ENCODE data around the gene HPCAL4. TPM values are rescaled to one million over a fixed set of nuclear protein-coding genes. Genes with fewer than 3 reads are reported as not detected.
A peak's percentile ranks its signal among the peaks of the same experiment; 100 is the strongest.

HPCAL4 gene
- polyA plus RNA-seq, 5 donors = 0.15 to 0.20 (median 0.16) TPM

- no peak for DNase-seq
Measured at GRCh38 chr1:39704757-39705156, 13.5 kb upstream of the HPCAL4 start.

GRCh38 chr1:39701049-39701439 lies 9.8 kb upstream of the HPCAL4 start:
- peak; percentile 56 to 74 for DNase-seq

GRCh38 chr1:39700348-39700747 lies 9.1 kb upstream of the HPCAL4 start:
- no peak for DNase-seq

GRCh38 chr1:39699419-39699818 lies 8.2 kb upstream of the HPCAL4 start:
- DNase-seq = no peak

- DNase-seq = no peak
Measured at GRCh38 chr1:39698568-39698967, 7.3 kb upstream of the HPCAL4 start.

- DNase-seq = no peak
Measured at GRCh38 chr1:39696448-39696847, 5.2 kb upstream of the HPCAL4 start.

- no peak for DNase-seq
Measured at GRCh38 chr1:39695016-39695415, 3.8 kb upstream of the HPCAL4 start.

GRCh38 chr1:39694026-39694425 lies 2.8 kb upstream of the HPCAL4 start:
- DNase-seq = no peak

GRCh38 chr1:39692152-39693074 lies 1.2 kb upstream of the HPCAL4 start:
- no peak for DNase-seq

- no peak for DNase-seq
Measured at GRCh38 chr1:39690794-39691382, 345 bp downstream of the HPCAL4 start.

GRCh38 chr1:39690225-39690624 lies 1.0 kb downstream of the HPCAL4 start:
- DNase-seq = no peak

GRCh38 chr1:39689635-39690034 lies 1.6 kb downstream of the HPCAL4 start:
- no peak for DNase-seq

- no peak for DNase-seq
Measured at GRCh38 chr1:39689214-39689613, 2.0 kb downstream of the HPCAL4 start.

GRCh38 chr1:39688706-39689105 lies 2.5 kb downstream of the HPCAL4 start:
- no peak for DNase-seq

GRCh38 chr1:39687243-39687642 lies 4.0 kb downstream of the HPCAL4 start:
- DNase-seq = no peak

GRCh38 chr1:39685071-39685470 lies 6.2 kb downstream of the HPCAL4 start:
- no peak for DNase-seq

- no peak for DNase-seq
Measured at GRCh38 chr1:39684313-39684664, 6.9 kb downstream of the HPCAL4 start.

- DNase-seq = no peak
Measured at GRCh38 chr1:39683591-39684312, 7.5 kb downstream of the HPCAL4 start.

GRCh38 chr1:39681999-39682398 lies 9.2 kb downstream of the HPCAL4 start:
- DNase-seq = no peak

- DNase-seq = no peak
Measured at GRCh38 chr1:39681294-39681693, 9.9 kb downstream of the HPCAL4 start.

GRCh38 chr1:39680751-39681150 lies 10.5 kb downstream of the HPCAL4 start:
- no peak for DNase-seq

- no peak for DNase-seq
Measured at GRCh38 chr1:39679821-39680220, 11.4 kb downstream of the HPCAL4 start.

GRCh38 chr1:39678889-39679288 lies 12.3 kb downstream of the HPCAL4 start:
- DNase-seq = no peak

Data from right lung (tissue), 5 donors.